NB4 (cell line): ENCODE results near the gene SH3BP4.
"Not testable (repeated sequence)": the region's sequence is repeated elsewhere in the genome, so short reads cannot be mapped to it uniquely, and the experiment has no call there.

Experiments used
- MYC ChIP-seq: IDR thresholded peaks from 2 replicates; pipeline ENCODE4 v1.6.1; 2011; ENCODE audit warnings: low read depth, low read length
- POLR2A ChIP-seq: IDR thresholded peaks from 2 replicates; pipeline ENCODE4 v1.6.1; 2011; ENCODE audit warnings: mild to moderate bottlenecking; ENCODE audit not compliant: insufficient read length; ENCODE audit errors: extremely low read depth
- TF ChIP-seq, protein P1 (sequence below): IDR thresholded peaks from one replicate; pipeline ENCODE4 v1.5.1; 2012; ENCODE audit warnings: low read depth, low read length
- TF ChIP-seq, protein P2 (sequence below): IDR thresholded peaks from 2 replicates; pipeline ENCODE4 v1.6.1; 2011; ENCODE audit warnings: low read depth, low read length

DNA sequence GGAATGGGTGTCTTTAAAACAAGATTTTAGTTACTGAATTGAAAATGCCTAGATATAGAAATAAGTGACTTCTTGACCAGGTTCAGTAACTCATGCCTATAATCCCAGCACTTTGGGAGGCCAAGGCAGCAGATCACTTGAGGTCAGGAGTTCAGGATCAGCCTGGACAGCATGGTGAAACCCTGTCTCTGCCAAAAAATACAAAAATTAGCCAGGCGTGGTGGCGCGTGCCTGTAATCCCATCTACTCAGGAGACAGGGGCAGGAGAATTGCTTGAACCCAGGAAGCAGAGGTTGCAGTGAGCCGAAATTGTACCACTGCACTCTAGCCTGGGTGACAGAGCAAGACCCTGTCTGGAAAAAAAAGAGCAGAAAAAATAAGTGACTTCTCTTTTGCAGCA, 68.3 kb downstream of the SH3BP4 start:
- TF ChIP-seq, protein P1, sequence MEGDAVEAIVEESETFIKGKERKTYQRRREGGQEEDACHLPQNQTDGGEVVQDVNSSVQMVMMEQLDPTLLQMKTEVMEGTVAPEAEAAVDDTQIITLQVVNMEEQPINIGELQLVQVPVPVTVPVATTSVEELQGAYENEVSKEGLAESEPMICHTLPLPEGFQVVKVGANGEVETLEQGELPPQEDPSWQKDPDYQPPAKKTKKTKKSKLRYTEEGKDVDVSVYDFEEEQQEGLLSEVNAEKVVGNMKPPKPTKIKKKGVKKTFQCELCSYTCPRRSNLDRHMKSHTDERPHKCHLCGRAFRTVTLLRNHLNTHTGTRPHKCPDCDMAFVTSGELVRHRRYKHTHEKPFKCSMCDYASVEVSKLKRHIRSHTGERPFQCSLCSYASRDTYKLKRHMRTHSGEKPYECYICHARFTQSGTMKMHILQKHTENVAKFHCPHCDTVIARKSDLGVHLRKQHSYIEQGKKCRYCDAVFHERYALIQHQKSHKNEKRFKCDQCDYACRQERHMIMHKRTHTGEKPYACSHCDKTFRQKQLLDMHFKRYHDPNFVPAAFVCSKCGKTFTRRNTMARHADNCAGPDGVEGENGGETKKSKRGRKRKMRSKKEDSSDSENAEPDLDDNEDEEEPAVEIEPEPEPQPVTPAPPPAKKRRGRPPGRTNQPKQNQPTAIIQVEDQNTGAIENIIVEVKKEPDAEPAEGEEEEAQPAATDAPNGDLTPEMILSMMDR: not testable (repeated sequence)
- not testable (repeated sequence) for TF ChIP-seq POLR2A, MYC
- TF ChIP-seq, protein P2, sequence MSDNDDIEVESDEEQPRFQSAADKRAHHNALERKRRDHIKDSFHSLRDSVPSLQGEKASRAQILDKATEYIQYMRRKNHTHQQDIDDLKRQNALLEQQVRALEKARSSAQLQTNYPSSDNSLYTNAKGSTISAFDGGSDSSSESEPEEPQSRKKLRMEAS: not testable (repeated sequence)
